ENCODE data around the gene EMC9.

Gene EMC9

DNA sequence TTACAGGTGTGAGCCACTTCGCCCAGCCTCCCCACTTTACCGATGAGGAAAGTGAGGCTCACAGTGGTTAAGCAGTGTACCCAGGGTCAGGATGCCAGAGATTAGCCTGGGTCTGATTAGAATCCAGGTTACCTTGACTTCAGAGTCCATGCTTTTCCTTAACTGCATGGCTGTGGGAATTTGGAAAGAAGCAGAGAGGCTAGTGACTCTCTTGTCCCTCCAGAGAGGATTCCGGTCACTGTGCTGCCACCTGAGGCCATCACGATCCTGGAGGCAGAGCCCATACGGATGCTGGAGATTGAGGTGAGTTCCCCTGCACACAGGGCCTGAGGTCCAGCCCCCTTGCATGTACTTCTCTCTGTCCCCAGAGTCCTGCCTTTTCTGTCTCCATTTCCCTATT is 35.2 kb upstream of the EMC9 start:
- H3K9ac ChIP-seq (ENCODE audit: low read depth, low read length), result no peak overlapping the region
- H3K27me3 ChIP-seq (ENCODE audit: insufficient read depth, low read length, poor library complexity), result no peaks in the 10 kb centered on the region
- no peaks in the 10 kb centered on the region for H3K4me1 ChIP-seq (ENCODE audit: insufficient read depth, low read length)
- H3K4me3 ChIP-seq (ENCODE audit: low read depth in 1 of 2, low read length in 2 of 2), result no peak overlapping the region
- H3K27ac ChIP-seq (ENCODE audit: low read length), result no peak overlapping the region
- H3K79me2 ChIP-seq (ENCODE audit: insufficient read depth, low read length), result no peaks in the 10 kb centered on the region
- H3K36me3 ChIP-seq (ENCODE audit: insufficient read depth, low read length), result peaks cover 34% of the 10 kb centered on the region
- no peaks in the 10 kb centered on the region for H3K9me3 ChIP-seq (ENCODE audit: insufficient read depth, low read length, severe bottlenecking)
- no peak overlapping the region for H2AFZ ChIP-seq (ENCODE audit: low read depth, low read length)
- no peak for TF ChIP-seq EZH2 (IDR thresholded peaks at IDR 0.05; ENCODE audit: borderline replicate concordance, low read depth, low read length, severe bottlenecking)
- TF ChIP-seq, protein P1, sequence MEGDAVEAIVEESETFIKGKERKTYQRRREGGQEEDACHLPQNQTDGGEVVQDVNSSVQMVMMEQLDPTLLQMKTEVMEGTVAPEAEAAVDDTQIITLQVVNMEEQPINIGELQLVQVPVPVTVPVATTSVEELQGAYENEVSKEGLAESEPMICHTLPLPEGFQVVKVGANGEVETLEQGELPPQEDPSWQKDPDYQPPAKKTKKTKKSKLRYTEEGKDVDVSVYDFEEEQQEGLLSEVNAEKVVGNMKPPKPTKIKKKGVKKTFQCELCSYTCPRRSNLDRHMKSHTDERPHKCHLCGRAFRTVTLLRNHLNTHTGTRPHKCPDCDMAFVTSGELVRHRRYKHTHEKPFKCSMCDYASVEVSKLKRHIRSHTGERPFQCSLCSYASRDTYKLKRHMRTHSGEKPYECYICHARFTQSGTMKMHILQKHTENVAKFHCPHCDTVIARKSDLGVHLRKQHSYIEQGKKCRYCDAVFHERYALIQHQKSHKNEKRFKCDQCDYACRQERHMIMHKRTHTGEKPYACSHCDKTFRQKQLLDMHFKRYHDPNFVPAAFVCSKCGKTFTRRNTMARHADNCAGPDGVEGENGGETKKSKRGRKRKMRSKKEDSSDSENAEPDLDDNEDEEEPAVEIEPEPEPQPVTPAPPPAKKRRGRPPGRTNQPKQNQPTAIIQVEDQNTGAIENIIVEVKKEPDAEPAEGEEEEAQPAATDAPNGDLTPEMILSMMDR (IDR thresholded peaks at IDR 0.05; ENCODE audit: borderline replicate concordance, extremely low read depth, low read length, poor library complexity, severe bottlenecking), result no peak
- peaks cover 10% of the 10 kb centered on the region; the same call in 1 of the 2 replicates for H4K20me1 ChIP-seq (ENCODE audit: insufficient read depth, low read length)
- H3K4me2 ChIP-seq (ENCODE audit: insufficient read depth, low read length), result no peak overlapping the region
- no peak for ATAC-seq (ENCODE audit: insufficient read depth, low read depth)
- DNase-seq, result no peak

DNA sequence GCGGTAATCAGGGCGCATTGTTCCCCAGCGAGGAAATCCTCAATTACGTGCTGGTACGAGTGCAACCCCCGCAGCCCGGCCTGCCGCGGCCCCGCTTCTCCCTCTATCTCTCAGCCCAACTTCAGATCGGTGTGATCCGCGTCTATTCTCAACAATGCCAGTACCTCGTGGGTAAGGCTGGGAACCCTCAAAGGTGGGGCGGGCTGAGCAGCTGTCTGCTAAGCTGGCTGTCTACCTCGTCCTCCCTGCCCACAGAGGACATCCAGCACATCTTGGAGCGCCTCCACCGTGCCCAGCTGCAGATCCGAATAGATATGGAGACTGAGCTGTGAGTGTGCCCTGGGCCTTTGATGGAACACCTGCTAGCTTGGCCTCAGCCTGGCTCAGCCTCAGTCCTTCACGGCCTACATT is 31.5 kb upstream of the EMC9 start:
- H3K9ac ChIP-seq (ENCODE audit: low read depth, low read length), result no peak overlapping the region
- no peaks in the 10 kb centered on the region for H3K27me3 ChIP-seq (ENCODE audit: insufficient read depth, low read length, poor library complexity)
- ATAC-seq (ENCODE audit: insufficient read depth, low read depth) (peak; percentile 23; the same call in 2 of the 3 replicates), DNase-seq (peak; percentile 25)
- no peaks in the 10 kb centered on the region for H3K79me2 ChIP-seq (ENCODE audit: insufficient read depth, low read length)
- TF ChIP-seq EZH2 (IDR thresholded peaks at IDR 0.05; ENCODE audit: borderline replicate concordance, low read depth, low read length, severe bottlenecking), result no peak
- TF ChIP-seq, protein P1 (IDR thresholded peaks at IDR 0.05; ENCODE audit: borderline replicate concordance, extremely low read depth, low read length, poor library complexity, severe bottlenecking), result no peak
- H4K20me1 ChIP-seq (ENCODE audit: insufficient read depth, low read length), result no peaks in the 10 kb centered on the region
- no peak overlapping the region for H3K27ac ChIP-seq (ENCODE audit: low read length)
- no peaks in the 10 kb centered on the region for H3K9me3 ChIP-seq (ENCODE audit: insufficient read depth, low read length, severe bottlenecking)
- H3K4me2 ChIP-seq (ENCODE audit: insufficient read depth, low read length), result no peak overlapping the region
- no peaks in the 10 kb centered on the region for H3K36me3 ChIP-seq (ENCODE audit: insufficient read depth, low read length)
- H3K4me1 ChIP-seq (ENCODE audit: insufficient read depth, low read length), result no peaks in the 10 kb centered on the region
- no peak overlapping the region for H3K4me3 ChIP-seq (ENCODE audit: low read depth in 1 of 2, low read length in 2 of 2)
- no peak overlapping the region for H2AFZ ChIP-seq (ENCODE audit: low read depth, low read length)

DNA sequence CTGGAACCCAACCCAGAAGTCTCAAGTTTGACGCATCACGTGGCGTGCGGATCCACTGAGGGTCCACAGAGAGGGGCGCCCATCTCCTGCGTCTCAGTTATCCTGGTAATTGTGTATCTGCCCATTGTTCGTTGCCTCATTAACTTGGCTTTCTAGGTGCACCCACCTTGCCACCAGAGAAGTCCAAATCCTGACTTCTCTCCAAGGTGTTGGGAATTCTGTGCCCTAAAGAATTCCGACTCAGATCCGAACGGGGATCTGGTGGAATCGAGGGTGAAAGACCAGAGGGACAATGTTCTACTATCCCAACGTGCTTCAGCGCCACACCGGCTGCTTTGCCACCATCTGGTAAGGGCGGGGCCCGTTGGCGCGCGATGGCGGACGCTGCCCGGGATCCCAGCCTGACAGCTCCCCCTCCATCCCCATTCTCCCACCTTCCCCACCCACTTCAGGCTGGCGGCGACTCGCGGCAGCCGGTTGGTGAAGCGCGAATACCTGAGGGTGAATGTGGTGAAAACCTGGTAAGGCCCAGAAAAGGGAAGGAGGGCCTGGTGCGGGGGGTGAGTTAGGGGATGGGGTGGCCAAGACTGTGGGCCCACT is 31.0 kb upstream of the EMC9 start:
- TF ChIP-seq, protein P1 (IDR thresholded peaks at IDR 0.05; ENCODE audit: borderline replicate concordance, extremely low read depth, low read length, poor library complexity, severe bottlenecking), result no peak
- TF ChIP-seq EZH2 (IDR thresholded peaks at IDR 0.05; ENCODE audit: borderline replicate concordance, low read depth, low read length, severe bottlenecking), result no peak
- H3K36me3 ChIP-seq (ENCODE audit: insufficient read depth, low read length), result no peaks in the 10 kb centered on the region
- no peak overlapping the region for H3K9ac ChIP-seq (ENCODE audit: low read depth, low read length)
- no peak overlapping the region for H3K4me2 ChIP-seq (ENCODE audit: insufficient read depth, low read length)
- ATAC-seq (ENCODE audit: insufficient read depth, low read depth) (no peak), DNase-seq (no peak)
- H3K9me3 ChIP-seq (ENCODE audit: insufficient read depth, low read length, severe bottlenecking), result no peaks in the 10 kb centered on the region
- no peak overlapping the region for H3K4me3 ChIP-seq (ENCODE audit: low read depth in 1 of 2, low read length in 2 of 2)
- no peaks in the 10 kb centered on the region for H4K20me1 ChIP-seq (ENCODE audit: insufficient read depth, low read length)
- H2AFZ ChIP-seq (ENCODE audit: low read depth, low read length), result no peak overlapping the region
- H3K79me2 ChIP-seq (ENCODE audit: insufficient read depth, low read length), result no peaks in the 10 kb centered on the region
- H3K4me1 ChIP-seq (ENCODE audit: insufficient read depth, low read length), result no peaks in the 10 kb centered on the region
- H3K27me3 ChIP-seq (ENCODE audit: insufficient read depth, low read length, poor library complexity), result no peaks in the 10 kb centered on the region
- no peak overlapping the region for H3K27ac ChIP-seq (ENCODE audit: low read length)

All from DND-41 (cell line).